ENCODE measurements around the gene TARM1.

Gene TARM1

DNA sequence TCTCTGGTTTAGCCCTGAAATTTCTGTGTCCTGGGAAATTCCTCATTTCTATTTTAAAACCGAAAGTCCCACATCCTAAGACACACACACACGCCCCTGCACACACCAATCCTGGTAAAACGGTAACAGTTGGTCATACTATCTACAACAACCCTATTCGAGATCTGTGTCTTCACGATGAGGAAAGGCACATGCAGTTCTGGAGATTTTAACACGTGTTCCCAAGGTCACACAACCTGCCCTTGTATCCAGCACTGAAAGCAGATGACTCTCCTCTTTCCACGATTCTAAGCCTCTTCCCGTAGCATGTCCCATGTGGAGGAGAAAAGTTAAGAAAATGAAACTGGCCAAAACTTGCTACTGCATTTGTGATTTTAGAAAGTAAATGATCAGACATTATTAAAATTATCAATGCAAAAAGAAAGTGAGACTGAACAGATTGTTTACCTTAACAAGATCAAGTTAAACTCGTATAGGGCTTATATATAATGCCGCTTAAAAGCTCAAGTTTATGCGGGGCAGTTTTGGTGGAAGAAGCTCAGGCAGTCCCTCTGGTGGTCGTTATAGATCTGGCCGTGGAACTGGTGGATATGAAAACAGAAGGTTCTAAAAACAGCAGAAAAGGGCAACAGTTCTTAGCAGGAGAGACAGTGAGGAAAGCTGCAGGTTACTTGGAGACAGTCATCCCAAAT lies 50.1 kb downstream of the TARM1 start:
- no peak for DNase-seq (ENCODE audit: low read depth)

- peak; percentile 62 for DNase-seq (ENCODE audit: low read depth)
These were observed 51.2 kb downstream of the TARM1 start for GRCh38 chr19:54029930-54030490.

DNA sequence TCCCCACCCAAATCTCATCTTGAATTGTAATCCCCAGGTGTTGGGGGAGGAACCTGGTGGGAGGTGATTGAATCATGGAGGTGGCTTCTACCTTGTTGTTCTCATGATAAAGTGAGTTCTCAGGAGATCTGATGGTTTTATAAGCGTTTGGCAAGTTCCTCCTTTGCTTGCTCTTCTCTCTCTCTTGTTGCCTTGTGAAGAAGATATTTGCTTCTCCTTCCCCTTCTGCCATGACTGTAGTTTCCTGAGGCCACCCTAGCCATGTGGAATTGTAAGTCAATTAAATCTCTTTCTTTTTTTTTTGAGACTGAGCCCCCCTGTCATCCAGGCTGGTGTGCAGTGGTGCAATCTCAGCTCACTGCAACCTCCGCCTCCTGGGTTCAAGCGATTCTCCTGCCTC lies 51.9 kb downstream of the TARM1 start:
- no peak for DNase-seq (ENCODE audit: low read depth)

- no peak for DNase-seq (ENCODE audit: low read depth)
These were observed 54.5 kb downstream of the TARM1 start for GRCh38 chr19:54026656-54027055.

DNA sequence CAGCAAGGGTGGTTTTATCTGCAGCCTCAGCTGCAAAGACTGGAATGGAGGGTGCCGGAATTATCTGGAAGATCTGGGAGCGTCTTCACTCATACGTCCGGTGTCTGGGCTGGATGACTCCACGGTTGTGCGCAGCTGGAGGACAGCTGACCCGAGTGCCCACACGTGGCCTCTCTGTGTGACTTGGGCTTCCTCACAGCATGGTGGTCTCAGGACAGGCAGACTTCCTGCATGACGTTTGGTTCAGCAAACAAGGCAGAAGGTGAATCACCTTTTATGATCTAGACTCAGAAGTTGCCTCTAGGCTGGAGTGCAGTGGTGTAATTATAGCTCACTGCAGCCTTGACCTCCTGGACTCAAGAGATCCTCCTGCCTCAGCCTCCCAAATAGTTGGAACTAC lies 56.5 kb downstream of the TARM1 start:
- no peak for DNase-seq (ENCODE audit: low read depth)

- DNase-seq (ENCODE audit: low read depth) = peak; percentile 51
These were observed 58.0 kb downstream of the TARM1 start for GRCh38 chr19:54023191-54023590.

DNA sequence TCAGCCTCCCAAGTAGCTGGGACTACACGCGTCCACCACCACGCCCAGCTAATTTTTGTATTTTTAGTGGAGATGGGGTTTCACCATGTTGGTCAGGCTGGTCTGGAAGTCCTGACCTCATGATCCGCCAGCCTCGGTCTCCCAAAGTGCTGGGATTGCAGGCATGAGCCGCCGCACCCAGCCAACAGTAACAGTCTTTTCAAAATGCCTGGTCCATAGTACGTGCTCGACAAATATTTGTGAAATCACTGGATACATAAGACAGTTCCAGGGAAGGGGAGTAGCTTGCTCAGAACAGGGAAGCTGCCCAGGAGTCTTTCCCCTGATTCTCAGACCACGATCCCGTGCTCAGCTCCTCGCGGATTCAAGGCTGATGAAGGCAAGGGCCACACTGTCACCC lies 59.2 kb downstream of the TARM1 start:
- DNase-seq (ENCODE audit: low read depth) = no peak

DNA sequence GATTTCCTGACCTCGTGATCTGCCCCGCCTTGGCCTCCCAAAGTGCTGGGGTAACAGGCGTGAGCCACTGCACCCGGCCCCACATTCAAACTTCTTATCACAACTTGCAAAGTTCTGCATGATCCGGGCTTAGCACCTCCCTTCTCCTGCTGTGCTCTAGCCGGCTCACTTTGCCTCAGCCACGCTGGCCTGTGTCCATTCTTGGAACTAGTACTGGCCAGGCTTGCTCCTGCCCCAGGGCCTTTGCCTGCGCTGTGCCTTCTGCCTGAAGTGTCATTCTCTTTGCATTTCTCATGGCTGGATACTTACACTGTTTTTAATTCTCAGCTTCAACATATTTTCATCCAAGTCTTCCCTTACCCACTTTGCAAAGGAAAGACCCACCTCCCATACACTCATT lies 59.8 kb downstream of the TARM1 start:
- no peak for DNase-seq (ENCODE audit: low read depth)
